Loucy (cell line): ENCODE results near the gene KCNJ1.

ENCODE experiments used
- EZH2phosphoT487 ChIP-seq: fragments of 200-600 bp; IDR thresholded peaks from 2 replicates; pipeline ENCODE4 v1.6.1; 2018; ENCODE audit warnings: antibody characterized with exemption, mild to moderate bottlenecking, moderate library complexity, borderline replicate concordance
- TF ChIP-seq, protein P1 (sequence below): fragments of 200-600 bp; sonication (generic); conservative IDR thresholded peaks from 2 replicates; pipeline ENCODE4 v1.5.1; 2014; ENCODE audit warnings: mild to moderate bottlenecking, antibody characterized with exemption, low read length

DNA sequence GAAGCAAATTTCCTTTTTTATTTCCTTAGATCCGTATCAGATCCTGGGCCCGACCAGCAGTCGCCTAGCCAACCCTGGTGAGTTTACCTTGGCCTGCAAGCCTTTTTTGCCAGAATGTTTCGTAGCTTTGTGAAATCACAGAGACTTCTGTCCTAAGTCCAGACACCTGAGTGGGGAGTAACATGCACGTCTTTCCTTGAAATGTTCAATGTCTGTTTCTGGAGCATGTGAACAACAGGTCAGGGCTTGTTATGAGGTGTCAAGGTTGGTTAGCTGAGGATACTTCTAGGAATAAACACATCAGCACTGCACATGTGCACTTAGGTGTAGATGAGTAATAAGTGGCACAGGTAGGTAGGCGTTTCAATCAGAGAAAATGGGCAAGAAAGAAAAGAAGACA is 58.0 kb downstream of the KCNJ1 start:
- TF ChIP-seq, protein P1, sequence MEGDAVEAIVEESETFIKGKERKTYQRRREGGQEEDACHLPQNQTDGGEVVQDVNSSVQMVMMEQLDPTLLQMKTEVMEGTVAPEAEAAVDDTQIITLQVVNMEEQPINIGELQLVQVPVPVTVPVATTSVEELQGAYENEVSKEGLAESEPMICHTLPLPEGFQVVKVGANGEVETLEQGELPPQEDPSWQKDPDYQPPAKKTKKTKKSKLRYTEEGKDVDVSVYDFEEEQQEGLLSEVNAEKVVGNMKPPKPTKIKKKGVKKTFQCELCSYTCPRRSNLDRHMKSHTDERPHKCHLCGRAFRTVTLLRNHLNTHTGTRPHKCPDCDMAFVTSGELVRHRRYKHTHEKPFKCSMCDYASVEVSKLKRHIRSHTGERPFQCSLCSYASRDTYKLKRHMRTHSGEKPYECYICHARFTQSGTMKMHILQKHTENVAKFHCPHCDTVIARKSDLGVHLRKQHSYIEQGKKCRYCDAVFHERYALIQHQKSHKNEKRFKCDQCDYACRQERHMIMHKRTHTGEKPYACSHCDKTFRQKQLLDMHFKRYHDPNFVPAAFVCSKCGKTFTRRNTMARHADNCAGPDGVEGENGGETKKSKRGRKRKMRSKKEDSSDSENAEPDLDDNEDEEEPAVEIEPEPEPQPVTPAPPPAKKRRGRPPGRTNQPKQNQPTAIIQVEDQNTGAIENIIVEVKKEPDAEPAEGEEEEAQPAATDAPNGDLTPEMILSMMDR, result no peak
- no peak for TF ChIP-seq EZH2phosphoT487
